Esophagus squamous epithelium (tissue), 4 donors: ENCODE results near the gene CSRNP3.

Experiments
- POLR2A ChIP-seq, 4 donors: fragments of 450-650 bp; IDR thresholded peaks; one replicate each; pipeline ENCODE4 v1.6.1; 2017; ENCODE audit warnings: antibody characterized with exemption in 4 of 4, mild to moderate bottlenecking in 4 of 4, moderate library complexity in 3 of 4
- TF ChIP-seq, protein P1 (sequence below), 6 experiments: fragments of 450-650 bp in 4 of 6; fragments of 200-600 bp in 2 of 6; sonication (generic) in 2 of 6; IDR thresholded peaks; one replicate each; pipeline ENCODE4 v1.5.1; 2016 to 2019; ENCODE audit warnings: antibody characterized with exemption in 6 of 6, mild to moderate bottlenecking in 4 of 6, moderate library complexity in 4 of 6

DNA sequence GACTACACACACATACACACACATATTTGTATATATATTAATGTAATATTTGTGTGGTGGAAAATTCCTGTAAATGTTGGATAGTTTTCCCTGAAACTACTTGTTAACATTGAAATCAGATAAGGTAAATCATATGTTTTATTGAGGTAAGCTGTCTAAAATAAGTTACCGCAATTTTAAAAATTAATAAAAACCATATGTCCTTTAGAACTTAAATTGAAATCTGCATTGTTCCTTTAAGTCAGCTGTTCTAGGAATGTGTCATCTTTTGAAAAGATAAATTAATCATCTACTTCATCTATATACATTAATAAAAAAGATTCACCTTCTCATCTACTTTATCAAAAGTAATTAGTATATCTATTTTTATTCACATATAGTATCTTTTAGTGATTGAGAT lies 102.0 kb downstream of the CSRNP3 start:
- TF ChIP-seq, protein P1, sequence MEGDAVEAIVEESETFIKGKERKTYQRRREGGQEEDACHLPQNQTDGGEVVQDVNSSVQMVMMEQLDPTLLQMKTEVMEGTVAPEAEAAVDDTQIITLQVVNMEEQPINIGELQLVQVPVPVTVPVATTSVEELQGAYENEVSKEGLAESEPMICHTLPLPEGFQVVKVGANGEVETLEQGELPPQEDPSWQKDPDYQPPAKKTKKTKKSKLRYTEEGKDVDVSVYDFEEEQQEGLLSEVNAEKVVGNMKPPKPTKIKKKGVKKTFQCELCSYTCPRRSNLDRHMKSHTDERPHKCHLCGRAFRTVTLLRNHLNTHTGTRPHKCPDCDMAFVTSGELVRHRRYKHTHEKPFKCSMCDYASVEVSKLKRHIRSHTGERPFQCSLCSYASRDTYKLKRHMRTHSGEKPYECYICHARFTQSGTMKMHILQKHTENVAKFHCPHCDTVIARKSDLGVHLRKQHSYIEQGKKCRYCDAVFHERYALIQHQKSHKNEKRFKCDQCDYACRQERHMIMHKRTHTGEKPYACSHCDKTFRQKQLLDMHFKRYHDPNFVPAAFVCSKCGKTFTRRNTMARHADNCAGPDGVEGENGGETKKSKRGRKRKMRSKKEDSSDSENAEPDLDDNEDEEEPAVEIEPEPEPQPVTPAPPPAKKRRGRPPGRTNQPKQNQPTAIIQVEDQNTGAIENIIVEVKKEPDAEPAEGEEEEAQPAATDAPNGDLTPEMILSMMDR (IDR thresholded peaks at IDR 0.05), result no peak
- TF ChIP-seq POLR2A (IDR thresholded peaks at IDR 0.05), result no peak
